ENCODE data around the gene ANGPT4. TPM values are rescaled to one million over a fixed set of nuclear protein-coding genes. Genes with fewer than 3 reads are reported as not detected.

The ANGPT4 gene
- total RNA-seq, 2 donors from 2014 or later: 1.4 to 1.6 TPM

- H3K9me3 ChIP-seq: no peaks in the 10 kb centered on the region
- no peaks in the 10 kb centered on the region for H3K36me3 ChIP-seq
- ATAC-seq (ENCODE audit: insufficient number of reproducible peaks, low FRiP score, low read depth): no peak
- H3K4me1 ChIP-seq (ENCODE audit: control insufficient read depth in 1 of 2, low read depth in 2 of 2): no peaks in the 10 kb centered on the region
- DNase-seq (ENCODE audit: low spot score): no peak
- no peak overlapping the region for H3K27ac ChIP-seq
- no peaks in the 10 kb centered on the region for H3K27me3 ChIP-seq (replicated peaks; ENCODE audit: insufficient read depth)
- H3K4me3 ChIP-seq: no peak overlapping the region
- TF ChIP-seq, protein P1, sequence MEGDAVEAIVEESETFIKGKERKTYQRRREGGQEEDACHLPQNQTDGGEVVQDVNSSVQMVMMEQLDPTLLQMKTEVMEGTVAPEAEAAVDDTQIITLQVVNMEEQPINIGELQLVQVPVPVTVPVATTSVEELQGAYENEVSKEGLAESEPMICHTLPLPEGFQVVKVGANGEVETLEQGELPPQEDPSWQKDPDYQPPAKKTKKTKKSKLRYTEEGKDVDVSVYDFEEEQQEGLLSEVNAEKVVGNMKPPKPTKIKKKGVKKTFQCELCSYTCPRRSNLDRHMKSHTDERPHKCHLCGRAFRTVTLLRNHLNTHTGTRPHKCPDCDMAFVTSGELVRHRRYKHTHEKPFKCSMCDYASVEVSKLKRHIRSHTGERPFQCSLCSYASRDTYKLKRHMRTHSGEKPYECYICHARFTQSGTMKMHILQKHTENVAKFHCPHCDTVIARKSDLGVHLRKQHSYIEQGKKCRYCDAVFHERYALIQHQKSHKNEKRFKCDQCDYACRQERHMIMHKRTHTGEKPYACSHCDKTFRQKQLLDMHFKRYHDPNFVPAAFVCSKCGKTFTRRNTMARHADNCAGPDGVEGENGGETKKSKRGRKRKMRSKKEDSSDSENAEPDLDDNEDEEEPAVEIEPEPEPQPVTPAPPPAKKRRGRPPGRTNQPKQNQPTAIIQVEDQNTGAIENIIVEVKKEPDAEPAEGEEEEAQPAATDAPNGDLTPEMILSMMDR (IDR thresholded peaks at IDR 0.05): no peak
Observed at GRCh38 chr20:955656-956055, 39.5 kb upstream of the ANGPT4 start.

GRCh38 chr20:955111-955510, 39.0 kb upstream of the ANGPT4 start:
- H3K27ac ChIP-seq: no peak overlapping the region
- ATAC-seq (ENCODE audit: insufficient number of reproducible peaks, low FRiP score, low read depth) (no peak), DNase-seq (ENCODE audit: low spot score) (no peak)
- no peak overlapping the region for H3K4me3 ChIP-seq
- no peaks in the 10 kb centered on the region for H3K27me3 ChIP-seq (replicated peaks; ENCODE audit: insufficient read depth)
- H3K4me1 ChIP-seq (ENCODE audit: control insufficient read depth in 1 of 2, low read depth in 2 of 2): no peaks in the 10 kb centered on the region
- H3K36me3 ChIP-seq: no peaks in the 10 kb centered on the region
- TF ChIP-seq, protein P1 (IDR thresholded peaks at IDR 0.05): no peak
- H3K9me3 ChIP-seq: no peaks in the 10 kb centered on the region

DNA sequence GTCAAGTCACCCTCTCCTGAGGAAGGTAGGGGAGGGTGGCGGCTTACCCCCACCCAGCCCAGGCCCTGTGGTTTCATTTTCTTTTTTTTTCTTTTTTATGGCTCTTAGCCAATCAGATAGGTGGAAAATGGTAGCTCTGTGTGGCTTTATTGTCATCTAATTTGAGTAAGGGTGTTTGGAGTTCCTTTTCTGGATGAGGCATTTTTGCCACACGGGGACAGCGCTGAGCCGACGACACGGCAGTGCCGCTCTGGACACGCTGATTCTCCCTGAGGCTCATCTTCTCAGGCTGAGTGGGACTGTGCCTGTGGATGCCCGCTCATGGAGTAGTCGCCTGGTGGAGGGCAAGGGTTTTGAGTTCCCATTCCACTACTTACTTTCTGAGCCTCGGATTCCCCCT, 37.6 kb upstream of the ANGPT4 start:
- DNase-seq (ENCODE audit: low spot score) (no peak), ATAC-seq (ENCODE audit: insufficient number of reproducible peaks, low FRiP score, low read depth) (no peak)
- no peaks in the 10 kb centered on the region for H3K4me1 ChIP-seq (ENCODE audit: control insufficient read depth in 1 of 2, low read depth in 2 of 2)
- H3K4me3 ChIP-seq: no peak overlapping the region
- no peaks in the 10 kb centered on the region for H3K36me3 ChIP-seq
- H3K27me3 ChIP-seq (replicated peaks; ENCODE audit: insufficient read depth): no peaks in the 10 kb centered on the region
- TF ChIP-seq, protein P1 (IDR thresholded peaks at IDR 0.05): no peak
- H3K27ac ChIP-seq: no peak overlapping the region
- no peaks in the 10 kb centered on the region for H3K9me3 ChIP-seq

GRCh38 chr20:952196-952795, 36.2 kb upstream of the ANGPT4 start:
- ATAC-seq (ENCODE audit: insufficient number of reproducible peaks, low FRiP score, low read depth) (no peak), DNase-seq (ENCODE audit: low spot score) (no peak)
- TF ChIP-seq, protein P1 (IDR thresholded peaks at IDR 0.05): no peak
- H3K36me3 ChIP-seq: no peaks in the 10 kb centered on the region
- no peak overlapping the region for H3K4me3 ChIP-seq
- no peak overlapping the region for H3K27ac ChIP-seq
- no peaks in the 10 kb centered on the region for H3K27me3 ChIP-seq (replicated peaks; ENCODE audit: insufficient read depth)
- no peaks in the 10 kb centered on the region for H3K4me1 ChIP-seq (ENCODE audit: control insufficient read depth in 1 of 2, low read depth in 2 of 2)
- H3K9me3 ChIP-seq: no peaks in the 10 kb centered on the region

- Histone ChIP-seq H3K27me3 (replicated peaks; ENCODE audit: insufficient read depth) (no peaks in the 10 kb centered on the region), H3K36me3 (no peaks in the 10 kb centered on the region), H3K9me3 (no peaks in the 10 kb centered on the region), H3K4me1 (ENCODE audit: control insufficient read depth in 1 of 2, low read depth in 2 of 2) (no peaks in the 10 kb centered on the region), H3K4me3 (no peak overlapping the region), H3K27ac (no peak overlapping the region)
- ATAC-seq (ENCODE audit: insufficient number of reproducible peaks, low FRiP score, low read depth) (no peak), DNase-seq (ENCODE audit: low spot score) (no peak)
- TF ChIP-seq, protein P1 (IDR thresholded peaks at IDR 0.05): no peak
Observed at GRCh38 chr20:951384-952169, 35.4 kb upstream of the ANGPT4 start.
